Right lobe of liver (tissue), 4 donors: ENCODE data around the gene SMIM9.

ENCODE experiments used
- CTCF ChIP-seq, 4 donors: fragments of 200-600 bp in 3 of 4; fragments of 450-650 bp in 1 of 4; IDR thresholded peaks; one replicate each; pipeline versions ENCODE4 v1.5.1 to v1.8.0; 2016 to 2022; ENCODE audit warnings: antibody characterized with exemption in 4 of 4, mild to moderate bottlenecking in 2 of 4
- POLR2A ChIP-seq: fragments of 450-650 bp; IDR thresholded peaks from one replicate; pipeline ENCODE4 v1.6.1; 2017; ENCODE audit warnings: antibody characterized with exemption, mild to moderate bottlenecking
- donor health status: DM: no; HTN: no; CAD: no.
- donor health status: DM: no; HTN: no; CAD: no.
- donor health status: DM: no; HTN: yes; CAD: no.

GRCh38 chrX:154855256-154855655 is 20.8 kb upstream of the SMIM9 start:
- no peak for TF ChIP-seq CTCF (IDR thresholded peaks at IDR 0.05)
- TF ChIP-seq POLR2A = no peak
